SK-N-MC (cell line): ENCODE data around the gene IL31.

Experiments
- DNase-seq: peaks from one replicate; pipeline ENCODE4 v3.0.0-alpha.2; 2011; ENCODE audit warnings: low read depth, low spot score
- H3K27ac ChIP-seq: fragments of 200-600 bp; sonication (generic); 2 replicates; pipeline ENCODE4 v1.5.1; 2016; ENCODE audit warnings: mixed run types
- H3K36me3 ChIP-seq: fragments of 200-600 bp; sonication (generic); 2 replicates; pipeline ENCODE4 v1.6.1; 2017; ENCODE audit warnings: antibody characterized with exemption, low read length, mixed read lengths; ENCODE audit not compliant: insufficient read depth
- H3K4me3 ChIP-seq: fragments of 200-600 bp; sonication (generic); 2 replicates; pipeline ENCODE4 v1.5.1; 2016
- H3K9ac ChIP-seq: fragments of 200-600 bp; sonication (generic); 2 replicates; pipeline ENCODE4 v1.8.0; 2017; ENCODE audit warnings: mixed run types, mixed read lengths; ENCODE audit not compliant: insufficient read length
- H3K9me3 ChIP-seq: fragments of 200-600 bp; sonication (generic); 2 replicates; pipeline ENCODE4 v1.6.1; 2017; ENCODE audit warnings: low read depth, mild to moderate bottlenecking, antibody characterized with exemption, low read length, moderate library complexity, mixed read lengths
- EZH2 ChIP-seq: fragments of 200-600 bp; sonication (generic); IDR thresholded peaks from one replicate; pipeline ENCODE4 v1.6.1; 2017; ENCODE audit warnings: antibody characterized with exemption
- FOXP2 ChIP-seq: optimal IDR thresholded peaks from 2 replicates; pipeline ENCODE3; 2011; ENCODE audit warnings: mild to moderate bottlenecking, moderate library complexity; ENCODE audit not compliant: insufficient read depth; ENCODE audit errors: extremely low read length, control extremely low read depth
- POLR2AphosphoS5 ChIP-seq: IDR thresholded peaks from 2 replicates; pipeline ENCODE4 v1.6.1; 2012; ENCODE audit warnings: mild to moderate bottlenecking, low read depth, low read length, borderline replicate concordance

Gene IL31

DNA sequence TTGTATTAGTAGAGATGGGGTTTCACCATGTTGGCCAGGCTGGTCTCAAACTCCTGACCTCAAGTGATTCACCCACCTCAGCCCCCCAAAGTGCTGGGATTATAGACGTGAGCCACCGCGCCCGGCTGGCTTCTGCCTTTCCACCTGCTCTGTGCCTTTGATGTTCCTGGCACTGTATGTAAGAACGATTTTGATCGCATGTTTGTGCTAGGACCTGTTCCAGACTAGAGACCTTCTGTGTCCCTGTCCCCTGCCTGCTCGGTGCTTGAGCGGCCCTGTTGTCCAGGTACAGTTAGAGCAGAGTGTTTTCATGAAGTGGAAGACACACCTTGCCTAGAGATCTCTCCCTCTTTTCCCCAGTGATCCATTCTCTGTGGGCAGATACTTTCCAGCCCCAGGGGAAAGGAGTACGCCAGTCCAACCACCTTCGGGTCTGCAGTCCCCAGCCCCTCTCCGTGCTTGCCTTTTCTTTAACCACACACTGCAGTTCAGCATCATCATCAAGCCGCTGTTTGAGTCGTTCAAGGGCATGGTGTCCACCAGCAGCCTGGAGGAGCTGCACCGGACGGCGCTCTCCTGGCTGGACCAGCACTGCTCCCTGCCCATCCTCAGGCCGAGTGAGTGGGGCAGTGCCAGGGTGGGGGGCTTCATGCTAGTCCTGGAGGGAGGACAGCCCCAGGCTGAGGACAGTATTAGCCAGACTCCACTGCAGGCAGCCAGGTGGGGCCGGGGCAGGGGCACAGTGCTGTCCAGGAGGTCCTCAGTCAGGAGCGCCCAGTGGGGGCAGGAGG, 33.4 kb downstream of the IL31 start:
- Histone ChIP-seq H3K4me3 (no peak overlapping the region), H3K9ac (no peak overlapping the region)
- TF ChIP-seq FOXP2, result no peak
- TF ChIP-seq POLR2AphosphoS5, result no peak
- no peak for TF ChIP-seq EZH2

DNA sequence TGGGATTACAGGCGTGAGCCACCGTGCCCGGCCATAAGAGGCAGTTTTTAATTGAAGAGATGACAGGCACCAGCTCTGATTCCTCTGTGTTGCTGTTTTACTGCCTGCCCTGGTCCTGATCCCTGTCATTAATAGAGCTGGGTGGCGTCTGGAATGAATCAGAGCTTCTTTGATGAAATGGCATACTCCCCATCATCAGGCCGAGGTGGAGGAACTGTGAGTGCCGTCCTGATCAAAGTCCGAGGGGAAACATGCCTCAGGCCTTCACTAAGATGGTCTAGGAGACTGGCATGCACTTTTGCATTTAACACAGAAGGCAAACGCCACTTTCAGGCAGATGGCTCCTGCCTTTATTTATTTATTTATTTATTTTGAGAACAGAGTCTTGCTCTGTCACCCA, 34.1 kb downstream of the IL31 start:
- Histone ChIP-seq H3K27ac (no peak overlapping the region), H3K36me3 (peaks cover 11% of the 10 kb centered on the region; the same call in 1 of the 2 replicates), H3K9ac (no peak overlapping the region), H3K9me3 (no peaks in the 10 kb centered on the region), H3K4me3 (no peak overlapping the region)
- DNase-seq, result no peak
- TF ChIP-seq POLR2AphosphoS5 (no peak), FOXP2 (no peak), EZH2 (no peak)

More for the DNA sequence above, 33.4 kb downstream of the IL31 start:
- Histone ChIP-seq H3K9me3 (no peaks in the 10 kb centered on the region), H3K36me3 (peaks cover 11% of the 10 kb centered on the region; the same call in 1 of the 2 replicates), H3K27ac (no peak overlapping the region)
- DNase-seq, result no peak

DNA sequence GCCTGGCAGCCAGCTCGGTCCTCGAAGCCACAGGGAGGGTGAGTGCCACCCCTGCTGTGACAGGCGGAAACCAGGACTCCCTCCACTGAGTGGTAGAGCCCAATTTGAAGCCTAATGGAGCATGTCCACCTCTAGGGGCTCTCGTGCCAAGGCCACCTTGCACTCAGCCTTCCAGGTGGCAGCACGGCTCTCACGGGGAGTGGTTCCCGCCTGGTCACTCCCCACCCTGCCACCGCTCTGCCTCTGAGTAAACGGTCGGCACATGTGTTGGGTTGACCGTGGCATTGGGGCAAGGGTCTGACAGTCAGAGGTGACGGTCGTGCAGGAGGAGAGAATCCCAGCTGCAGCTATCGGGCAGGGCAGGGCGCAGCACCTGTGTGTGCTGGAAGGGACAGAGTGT, 34.8 kb downstream of the IL31 start:
- no peak for DNase-seq
- TF ChIP-seq POLR2AphosphoS5 (no peak), FOXP2 (no peak), EZH2 (no peak)

DNA sequence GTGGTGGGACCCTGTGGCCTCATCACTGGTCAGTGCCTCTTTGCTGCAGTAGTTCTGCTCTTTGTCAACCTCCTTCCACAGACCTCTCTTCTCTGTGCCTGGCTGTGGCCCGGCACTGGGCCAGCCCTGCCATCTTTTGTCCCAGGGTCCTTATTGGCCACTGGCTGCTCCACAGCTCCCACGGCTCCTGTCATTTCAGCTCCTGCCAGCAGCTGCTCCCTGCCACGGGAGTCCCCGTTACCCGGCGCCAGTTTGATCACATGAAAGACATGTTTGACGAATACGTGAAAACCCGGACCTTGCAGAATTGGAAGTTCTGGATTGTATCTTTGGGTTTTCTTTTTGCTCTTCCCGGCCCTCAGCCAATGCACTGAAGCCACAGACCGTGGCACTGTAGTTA, 35.4 kb downstream of the IL31 start:
- TF ChIP-seq EZH2 (no peak), POLR2AphosphoS5 (no peak), FOXP2 (no peak)
- Histone ChIP-seq H3K4me3 (no peak overlapping the region), H3K9me3 (no peaks in the 10 kb centered on the region), H3K36me3 (peaks cover 11% of the 10 kb centered on the region; the same call in 1 of the 2 replicates), H3K27ac (no peak overlapping the region), H3K9ac (no peak overlapping the region)
- DNase-seq, result no peak

More for the DNA sequence above, 34.8 kb downstream of the IL31 start:
- Histone ChIP-seq H3K9me3 (no peaks in the 10 kb centered on the region), H3K9ac (no peak overlapping the region), H3K36me3 (peaks cover 11% of the 10 kb centered on the region; the same call in 1 of the 2 replicates), H3K27ac (no peak overlapping the region), H3K4me3 (no peak overlapping the region)

DNA sequence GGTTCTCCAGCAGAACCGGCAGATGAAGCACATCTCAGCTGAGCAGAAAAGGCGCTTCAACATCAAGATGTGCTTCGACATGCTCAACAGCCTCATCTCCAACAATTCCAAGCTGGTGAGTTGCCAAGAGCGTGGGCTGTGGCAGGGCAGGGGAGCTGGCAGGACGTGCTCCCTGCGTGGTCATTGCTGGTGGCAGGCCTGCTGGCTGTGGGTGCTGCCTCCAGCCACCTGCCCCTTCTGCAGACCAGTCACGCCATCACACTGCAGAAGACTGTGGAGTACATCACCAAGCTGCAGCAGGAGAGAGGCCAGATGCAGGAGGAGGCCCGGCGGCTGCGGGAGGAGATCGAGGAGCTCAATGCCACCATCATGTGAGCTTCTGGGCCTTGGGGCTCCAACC, 35.8 kb downstream of the IL31 start:
- no peak overlapping the region for H3K27ac ChIP-seq
- no peaks in the 10 kb centered on the region for H3K9me3 ChIP-seq
- H3K4me3 ChIP-seq, result no peak overlapping the region
- H3K36me3 ChIP-seq, result peaks cover 11% of the 10 kb centered on the region; the same call in 1 of the 2 replicates
- TF ChIP-seq POLR2AphosphoS5 (no peak), FOXP2 (no peak), EZH2 (no peak)
- H3K9ac ChIP-seq, result no peak overlapping the region
- DNase-seq, result no peak

DNA sequence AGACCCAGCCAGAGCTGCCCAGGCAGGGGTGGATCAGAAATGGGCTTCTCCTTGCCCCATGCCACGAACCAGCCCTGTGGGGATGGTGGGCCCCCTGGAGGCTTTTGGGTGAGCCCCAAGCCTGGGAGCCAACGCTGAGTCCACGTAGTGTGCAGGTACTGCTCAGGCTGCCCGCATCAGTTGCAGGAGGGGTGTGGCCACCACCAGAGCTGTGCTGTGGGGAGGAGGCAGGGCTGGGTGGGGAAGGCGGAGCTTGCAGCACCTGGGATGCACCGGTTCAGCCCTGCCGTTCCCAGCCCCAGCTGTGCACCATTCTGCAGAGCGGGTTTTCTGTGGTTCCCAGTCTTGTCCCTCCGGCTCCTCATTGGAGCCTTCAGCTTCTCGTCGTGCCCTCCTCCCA, 36.3 kb downstream of the IL31 start:
- Histone ChIP-seq H3K9ac (no peak overlapping the region), H3K27ac (no peak overlapping the region), H3K9me3 (no peaks in the 10 kb centered on the region), H3K4me3 (no peak overlapping the region), H3K36me3 (peaks cover 11% of the 10 kb centered on the region; the same call in 1 of the 2 replicates)
- TF ChIP-seq EZH2 (no peak), FOXP2 (no peak), POLR2AphosphoS5 (no peak)
- DNase-seq, result no peak

DNA sequence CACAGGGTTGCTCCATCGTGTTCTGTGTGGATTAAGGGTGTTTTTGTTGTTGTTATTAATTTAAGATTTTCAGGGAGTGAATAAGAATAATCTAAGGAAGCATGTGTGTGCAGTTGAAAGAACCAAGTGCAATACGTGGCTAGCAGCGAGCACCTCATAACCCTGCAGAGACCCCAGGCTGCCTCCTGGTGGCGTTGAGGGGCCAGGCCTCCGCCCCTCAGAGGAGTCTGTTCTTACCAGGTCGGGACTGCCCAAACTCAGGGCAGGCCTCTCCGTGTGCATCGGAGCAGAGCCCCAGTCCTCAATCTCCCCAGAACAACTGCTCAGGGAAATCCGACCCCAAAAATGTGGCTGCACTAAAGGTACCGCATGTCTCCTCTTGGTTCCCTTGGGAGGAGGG, 36.8 kb downstream of the IL31 start:
- Histone ChIP-seq H3K9me3 (no peaks in the 10 kb centered on the region), H3K9ac (no peak overlapping the region), H3K4me3 (no peak overlapping the region), H3K27ac (no peak overlapping the region), H3K36me3 (peaks cover 10% of the 10 kb centered on the region; the same call in 1 of the 2 replicates)
- TF ChIP-seq EZH2, result no peak
- TF ChIP-seq FOXP2, result no peak
- no peak for DNase-seq

DNA sequence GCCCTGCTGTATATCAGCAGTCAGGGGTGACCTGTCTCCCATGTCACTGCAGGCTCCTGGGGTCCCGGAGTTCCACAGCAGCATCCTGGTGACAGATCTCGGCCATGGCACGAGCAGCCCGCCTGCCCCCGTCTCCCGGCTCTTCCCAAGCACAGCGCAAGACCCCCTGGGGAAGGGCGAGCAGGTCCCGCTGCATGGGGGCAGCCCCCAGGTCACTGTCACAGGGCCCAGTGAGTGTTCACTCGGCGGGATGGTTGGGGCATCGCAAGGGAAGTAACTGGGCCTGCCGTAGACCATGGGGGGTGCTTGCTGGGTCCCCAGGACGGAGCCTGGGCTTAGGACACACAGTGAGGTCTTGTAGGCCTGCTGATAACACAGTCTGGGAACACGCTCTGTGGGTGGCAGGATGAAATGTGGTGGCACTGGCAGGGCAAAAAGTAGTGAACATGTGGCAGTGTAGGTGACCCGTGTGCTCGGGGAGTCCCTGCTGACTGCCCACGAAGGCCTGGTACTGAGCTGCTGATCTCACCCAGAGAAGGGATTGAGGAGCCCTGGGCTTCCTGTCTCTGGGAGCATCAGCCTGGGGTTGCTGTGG, 38.5 kb downstream of the IL31 start:
- H3K27ac ChIP-seq, result no peak overlapping the region
- H3K9me3 ChIP-seq, result no peaks in the 10 kb centered on the region
- no peak for DNase-seq
- H3K36me3 ChIP-seq, result peaks cover 4% of the 10 kb centered on the region; the same call in 1 of the 2 replicates
- H3K9ac ChIP-seq, result no peak overlapping the region
- H3K4me3 ChIP-seq, result no peak overlapping the region
- TF ChIP-seq POLR2AphosphoS5, result no peak
- TF ChIP-seq EZH2, result no peak
- no peak for TF ChIP-seq FOXP2
